Mucosa of descending colon (tissue), 3 donors: ENCODE measurements around the gene MYRFL. TPM values are rescaled to one million over a fixed set of nuclear protein-coding genes. Genes with fewer than 3 reads are reported as not detected.

Experiments used
- ATAC-seq: fragments of 200-7000 bp; cut with Tn5 transposase; one replicate; pipeline ENCODE4 v1.9.1; 2020; ENCODE audit warnings: mild to moderate bottlenecking, moderate library complexity
- DNase-seq, 3 donors: peaks; one replicate each; pipeline ENCODE4 v3.0.0-alpha.2; 2020
- H3K36me3 ChIP-seq: fragments of 200-600 bp; one replicate; pipeline ENCODE4 v1.8.0; 2021; ENCODE audit warnings: low read depth, mild to moderate bottlenecking
- H3K4me1 ChIP-seq: fragments of 200-600 bp; one replicate; pipeline ENCODE4 v1.8.0; 2021; ENCODE audit warnings: low read depth, mild to moderate bottlenecking
- H3K4me3 ChIP-seq: fragments of 200-600 bp; one replicate; pipeline ENCODE4 v1.8.0; 2021; ENCODE audit warnings: mild to moderate bottlenecking
- H3K9me3 ChIP-seq: fragments of 200-600 bp; one replicate; pipeline ENCODE4 v1.8.0; 2021; ENCODE audit warnings: mild to moderate bottlenecking
- CTCF ChIP-seq: fragments of 200-600 bp; IDR thresholded peaks from one replicate; pipeline ENCODE4 v1.8.0; 2022; ENCODE audit warnings: antibody characterized with exemption, mild to moderate bottlenecking
- intact Hi-C, 2 donors: fragments of 100-400 bp; cut with DNase I in 1 of 2; cut with micrococcal nuclease in 1 of 2; formaldehyde crosslinking; loops; one replicate each; pipeline versions ENCODE4 v1.11.0 to v1.11.1; 2022; cut with DNase I, micrococcal nuclease
- total RNA-seq, 3 donors: library from RNA; stranded (reverse); fragmentation: NEBNext Ultra II Directional in 2 of 3; extraction: Animal tissue kit (Norgen Biotek cat#: 25700) in 2 of 3; gene quantifications; one replicate each; pipeline versions ENCODE4 v1.2.1 to v1.2.4, GENCODE V29; 2021 to 2023
- donor health status: DM: no; HTN: no; CAD: no; lungs with moderate emphysema.
- donor health status: DM: no; HTN: no; CAD: no.
- donor health status: DM: no; HTN: yes; CAD: no.

MYRFL gene
- total RNA-seq, 3 donors from 2014 or later, result 0.23 to 0.58 TPM; not detected in 1

GRCh38 chr12:69888901-69889300 is 63.9 kb downstream of the MYRFL start:
- Histone ChIP-seq H3K9me3 (no peaks in the 10 kb centered on the region), H3K4me3 (no peak overlapping the region), H3K4me1 (no peaks in the 10 kb centered on the region), H3K36me3 (no peaks in the 10 kb centered on the region)
- ATAC-seq, result no peak
- intact Hi-C loops, result no loop called here
- no peak for TF ChIP-seq CTCF
- no peak for DNase-seq

- Histone ChIP-seq H3K4me1 (no peaks in the 10 kb centered on the region), H3K9me3 (no peaks in the 10 kb centered on the region), H3K4me3 (no peak overlapping the region), H3K36me3 (no peaks in the 10 kb centered on the region)
- DNase-seq (no peak), ATAC-seq (no peak)
- intact Hi-C loops, result no loop called here
- TF ChIP-seq CTCF, result no peak
Measured at GRCh38 chr12:69894800-69895383, 69.9 kb downstream of the MYRFL start.

GRCh38 chr12:69896653-69897381 is 71.8 kb downstream of the MYRFL start:
- intact Hi-C loops, result no loop called here
- no peak for DNase-seq
- H3K9me3 ChIP-seq, result no peaks in the 10 kb centered on the region
- TF ChIP-seq CTCF, result no peak
- no peak for ATAC-seq
- no peak overlapping the region for H3K4me3 ChIP-seq
- H3K4me1 ChIP-seq, result no peaks in the 10 kb centered on the region
- H3K36me3 ChIP-seq, result no peaks in the 10 kb centered on the region

GRCh38 chr12:69897744-69898143 is 72.7 kb downstream of the MYRFL start:
- H3K4me3 ChIP-seq, result no peak overlapping the region
- DNase-seq, result no peak
- no peaks in the 10 kb centered on the region for H3K4me1 ChIP-seq
- no peaks in the 10 kb centered on the region for H3K9me3 ChIP-seq
- TF ChIP-seq CTCF, result no peak
- no peaks in the 10 kb centered on the region for H3K36me3 ChIP-seq
- intact Hi-C loops, result no loop called here
- ATAC-seq, result peak; percentile 43

- intact Hi-C loops, result no loop called here
- Histone ChIP-seq H3K4me3 (no peak overlapping the region), H3K9me3 (no peaks in the 10 kb centered on the region), H3K36me3 (no peaks in the 10 kb centered on the region), H3K4me1 (no peaks in the 10 kb centered on the region)
- DNase-seq, result no peak
- TF ChIP-seq CTCF, result no peak
- no peak for ATAC-seq
Measured at GRCh38 chr12:69898236-69898635, 73.2 kb downstream of the MYRFL start.
